ENCODE measurements around the gene TAS2R60. TPM values are rescaled to one million over a fixed set of nuclear protein-coding genes. Genes with fewer than 3 reads are reported as not detected.

The TAS2R60 gene, protein sequence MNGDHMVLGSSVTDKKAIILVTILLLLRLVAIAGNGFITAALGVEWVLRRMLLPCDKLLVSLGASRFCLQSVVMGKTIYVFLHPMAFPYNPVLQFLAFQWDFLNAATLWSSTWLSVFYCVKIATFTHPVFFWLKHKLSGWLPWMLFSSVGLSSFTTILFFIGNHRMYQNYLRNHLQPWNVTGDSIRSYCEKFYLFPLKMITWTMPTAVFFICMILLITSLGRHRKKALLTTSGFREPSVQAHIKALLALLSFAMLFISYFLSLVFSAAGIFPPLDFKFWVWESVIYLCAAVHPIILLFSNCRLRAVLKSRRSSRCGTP
- not detected in 2 replicates for total RNA-seq (ENCODE audit: low replicate concordance)
- long read RNA-seq: 0 reads

DNA sequence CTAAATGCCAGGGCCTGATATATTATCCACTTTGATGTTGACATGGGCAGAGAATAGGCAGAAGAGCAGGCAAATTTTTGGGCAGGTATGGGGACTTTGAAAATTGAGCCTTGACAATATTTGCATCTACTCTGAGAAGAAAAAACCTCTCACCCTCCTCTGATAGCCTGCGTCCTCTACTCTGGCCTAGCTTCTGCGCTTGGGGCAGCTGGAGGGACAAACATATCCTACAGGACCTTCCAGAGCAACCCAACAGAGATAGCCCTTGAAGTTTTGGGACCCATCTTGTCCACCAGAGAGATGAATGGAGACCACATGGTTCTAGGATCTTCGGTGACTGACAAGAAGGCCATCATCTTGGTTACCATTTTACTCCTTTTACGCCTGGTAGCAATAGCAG is at the start of gene TAS2R60:
TAS2R60 (plus strand) TSS at position 301 of the 400 bp plus-strand sequence; CDS start at position 301, 0 bp downstream.
- Mint-ChIP-seq H3K4me1 (ENCODE audit: unreplicated experiment) (no peaks in the 10 kb centered on the region), H3K27me3 (peaks cover 11% of the 10 kb centered on the region), H3K4me3 (no peak within 1 kb of the TSS), H3K9me3 (no peaks in the 10 kb centered on the region), H3K27ac (no peak within 1 kb of the TSS), H3K36me3 (no peaks in the 10 kb centered on the region)
- no peak for DNase-seq (ENCODE audit: extremely low spot score, unreplicated experiment)
- TF ChIP-seq, protein P1, sequence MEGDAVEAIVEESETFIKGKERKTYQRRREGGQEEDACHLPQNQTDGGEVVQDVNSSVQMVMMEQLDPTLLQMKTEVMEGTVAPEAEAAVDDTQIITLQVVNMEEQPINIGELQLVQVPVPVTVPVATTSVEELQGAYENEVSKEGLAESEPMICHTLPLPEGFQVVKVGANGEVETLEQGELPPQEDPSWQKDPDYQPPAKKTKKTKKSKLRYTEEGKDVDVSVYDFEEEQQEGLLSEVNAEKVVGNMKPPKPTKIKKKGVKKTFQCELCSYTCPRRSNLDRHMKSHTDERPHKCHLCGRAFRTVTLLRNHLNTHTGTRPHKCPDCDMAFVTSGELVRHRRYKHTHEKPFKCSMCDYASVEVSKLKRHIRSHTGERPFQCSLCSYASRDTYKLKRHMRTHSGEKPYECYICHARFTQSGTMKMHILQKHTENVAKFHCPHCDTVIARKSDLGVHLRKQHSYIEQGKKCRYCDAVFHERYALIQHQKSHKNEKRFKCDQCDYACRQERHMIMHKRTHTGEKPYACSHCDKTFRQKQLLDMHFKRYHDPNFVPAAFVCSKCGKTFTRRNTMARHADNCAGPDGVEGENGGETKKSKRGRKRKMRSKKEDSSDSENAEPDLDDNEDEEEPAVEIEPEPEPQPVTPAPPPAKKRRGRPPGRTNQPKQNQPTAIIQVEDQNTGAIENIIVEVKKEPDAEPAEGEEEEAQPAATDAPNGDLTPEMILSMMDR (conservative IDR thresholded peaks at IDR 0.05): no peak

DNA sequence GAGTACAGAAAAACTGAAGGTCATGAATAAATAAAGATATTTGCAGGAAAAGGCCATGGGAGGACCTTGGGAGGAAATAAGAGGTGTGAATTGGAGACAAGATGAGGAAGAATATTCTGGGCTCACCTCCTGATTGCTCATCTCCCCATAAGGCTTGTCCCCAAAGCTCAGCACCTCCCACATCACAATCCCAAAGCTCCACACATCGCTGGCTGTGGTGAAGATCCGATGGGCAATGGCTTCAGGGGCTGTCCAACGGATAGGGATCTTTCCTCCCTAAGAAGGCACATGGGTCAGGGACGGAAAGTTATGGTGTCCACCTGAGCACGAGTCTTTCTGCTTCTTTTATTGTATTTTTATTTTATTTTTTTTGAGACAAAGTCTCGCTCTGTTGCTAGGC is 49.2 kb upstream of the TAS2R60 start:
- H3K27ac Mint-ChIP-seq: peak overlapping the region; percentile 31
- no peaks in the 10 kb centered on the region for H3K4me1 Mint-ChIP-seq (ENCODE audit: unreplicated experiment)
- no peak for DNase-seq (ENCODE audit: extremely low spot score, unreplicated experiment)
- TF ChIP-seq, protein P1 (conservative IDR thresholded peaks at IDR 0.05): no peak
- H3K36me3 Mint-ChIP-seq: peaks cover 12% of the 10 kb centered on the region
- no peaks in the 10 kb centered on the region for H3K27me3 Mint-ChIP-seq
- no peak overlapping the region for H3K4me3 Mint-ChIP-seq
- H3K9me3 Mint-ChIP-seq: no peaks in the 10 kb centered on the region

DNA sequence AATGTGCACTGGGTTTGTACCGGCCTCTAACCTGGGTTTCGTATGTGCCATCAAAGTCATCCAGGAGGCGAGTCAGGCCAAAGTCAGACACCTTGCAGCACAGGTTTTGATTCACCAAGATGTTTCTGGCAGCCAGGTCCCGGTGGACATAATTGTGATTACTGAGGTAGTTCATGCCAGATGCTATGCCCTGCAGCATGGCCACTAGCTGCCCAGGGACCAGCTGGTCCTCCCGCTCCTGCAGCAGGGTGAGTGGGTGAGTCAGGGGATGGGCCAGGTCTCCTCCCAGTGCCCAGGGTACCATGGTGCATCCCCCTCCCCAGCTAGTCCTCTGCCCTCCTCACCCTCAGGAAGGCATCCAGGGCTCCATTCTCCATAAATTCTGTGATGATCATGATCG is 48.5 kb upstream of the TAS2R60 start:
- H3K4me1 Mint-ChIP-seq (ENCODE audit: unreplicated experiment): no peaks in the 10 kb centered on the region
- peaks cover 10% of the 10 kb centered on the region for H3K36me3 Mint-ChIP-seq
- no peak overlapping the region for H3K4me3 Mint-ChIP-seq

DNA sequence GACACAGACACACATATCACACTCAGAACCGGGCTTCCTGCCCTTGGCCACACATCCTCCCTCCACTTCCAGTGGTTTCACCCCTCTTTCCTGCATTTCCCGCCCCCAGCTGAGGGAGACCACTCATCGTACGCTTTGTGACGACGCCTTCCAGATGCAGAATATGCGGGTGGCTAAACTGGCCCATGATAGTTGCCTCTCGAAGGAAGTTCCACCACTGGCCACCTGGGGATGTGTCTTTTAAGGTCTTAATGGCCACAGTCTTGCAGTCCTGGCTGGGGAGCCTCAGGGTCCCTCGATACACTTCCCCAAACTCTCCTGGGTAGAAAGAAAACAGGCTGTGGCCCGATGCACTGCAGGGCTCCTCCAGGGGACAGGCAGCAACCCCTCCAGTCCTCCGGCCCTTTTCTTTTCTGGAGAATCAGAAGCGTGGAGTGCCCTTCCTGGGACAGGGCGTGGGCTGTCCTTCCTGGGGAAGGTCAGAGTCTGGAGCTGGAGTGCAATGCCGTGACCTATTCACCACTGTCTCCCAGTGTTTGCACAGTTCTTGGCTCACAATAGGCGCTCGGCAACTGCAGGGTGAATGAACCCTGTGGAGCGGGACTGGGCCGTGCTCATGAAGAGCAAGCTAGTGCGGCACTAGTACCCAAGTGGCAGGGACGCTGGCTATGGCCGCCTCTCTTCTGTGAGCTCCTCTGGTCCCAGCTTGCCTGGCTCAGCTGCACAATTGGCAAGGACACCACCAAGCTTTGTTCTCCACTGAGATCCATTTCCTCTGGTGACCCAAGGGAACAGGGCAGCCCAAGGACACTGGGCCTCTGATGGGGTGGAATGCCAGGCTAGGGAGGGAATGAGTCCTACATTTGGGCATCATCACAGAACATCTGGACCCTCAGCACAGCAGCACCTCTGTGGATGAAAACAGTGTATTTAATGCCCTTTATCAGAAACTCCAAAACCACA is 47.8 kb upstream of the TAS2R60 start:
- no peaks in the 10 kb centered on the region for H3K27me3 Mint-ChIP-seq
- no peak overlapping the region for H3K27ac Mint-ChIP-seq
- TF ChIP-seq, protein P1 (conservative IDR thresholded peaks at IDR 0.05): peak; percentile 41
- H3K4me3 Mint-ChIP-seq: no peak overlapping the region
- H3K4me1 Mint-ChIP-seq (ENCODE audit: unreplicated experiment): no peaks in the 10 kb centered on the region
- no peak for DNase-seq (ENCODE audit: extremely low spot score, unreplicated experiment)
- no peaks in the 10 kb centered on the region for H3K9me3 Mint-ChIP-seq
- peaks cover 5% of the 10 kb centered on the region for H3K36me3 Mint-ChIP-seq

More for the DNA sequence above, 48.5 kb upstream of the TAS2R60 start:
- no peak for DNase-seq (ENCODE audit: extremely low spot score, unreplicated experiment)
- no peak overlapping the region for H3K27ac Mint-ChIP-seq
- no peaks in the 10 kb centered on the region for H3K9me3 Mint-ChIP-seq
- H3K27me3 Mint-ChIP-seq: no peaks in the 10 kb centered on the region
- TF ChIP-seq, protein P1 (conservative IDR thresholded peaks at IDR 0.05): no peak

DNA sequence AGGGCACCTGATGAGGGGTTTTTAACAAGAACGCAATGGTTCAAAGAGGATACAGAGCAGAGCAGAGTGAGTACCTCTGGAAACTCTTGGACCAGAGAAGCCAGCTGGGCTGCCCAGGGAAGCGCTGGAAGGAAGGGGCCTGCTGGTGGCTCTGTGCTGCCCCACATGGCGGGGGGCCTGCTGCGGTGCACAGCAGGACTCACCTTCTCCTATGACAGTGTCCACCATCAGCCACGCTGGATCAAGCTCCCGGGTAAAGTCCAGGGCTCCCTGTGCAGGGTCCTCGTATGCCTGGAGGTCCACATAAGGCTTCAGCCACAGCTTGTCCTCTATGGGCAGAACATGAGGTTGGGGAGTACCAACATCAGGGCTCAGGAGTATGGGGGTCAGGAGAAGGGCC is 47.1 kb upstream of the TAS2R60 start:
- H3K9me3 Mint-ChIP-seq: no peaks in the 10 kb centered on the region
- peaks cover 5% of the 10 kb centered on the region for H3K36me3 Mint-ChIP-seq

More for the DNA sequence above, 47.1 kb upstream of the TAS2R60 start:
- no peak overlapping the region for H3K27ac Mint-ChIP-seq
- TF ChIP-seq, protein P1 (conservative IDR thresholded peaks at IDR 0.05): no peak
- no peak overlapping the region for H3K4me3 Mint-ChIP-seq
- no peaks in the 10 kb centered on the region for H3K27me3 Mint-ChIP-seq
- no peak for DNase-seq (ENCODE audit: extremely low spot score, unreplicated experiment)
- no peaks in the 10 kb centered on the region for H3K4me1 Mint-ChIP-seq (ENCODE audit: unreplicated experiment)

All from type B pancreatic cell (in vitro differentiated cells).